Measurements from ENCODE around the gene PBX1. TPM values are rescaled to one million over a fixed set of nuclear protein-coding genes. Genes with fewer than 3 reads are reported as not detected.
A peak's percentile ranks its signal among the peaks of the same experiment; 100 is the strongest.

The PBX1 gene
- total RNA-seq, 1 donor from 2014 or later, result 257 TPM

- H3K4me3 Mint-ChIP-seq, result peak overlapping the region; percentile 62
- peak overlapping the region; percentile 94 for H3K27ac Mint-ChIP-seq
- no peaks in the 10 kb centered on the region for H3K27me3 Mint-ChIP-seq
- TF ChIP-seq, protein P1, sequence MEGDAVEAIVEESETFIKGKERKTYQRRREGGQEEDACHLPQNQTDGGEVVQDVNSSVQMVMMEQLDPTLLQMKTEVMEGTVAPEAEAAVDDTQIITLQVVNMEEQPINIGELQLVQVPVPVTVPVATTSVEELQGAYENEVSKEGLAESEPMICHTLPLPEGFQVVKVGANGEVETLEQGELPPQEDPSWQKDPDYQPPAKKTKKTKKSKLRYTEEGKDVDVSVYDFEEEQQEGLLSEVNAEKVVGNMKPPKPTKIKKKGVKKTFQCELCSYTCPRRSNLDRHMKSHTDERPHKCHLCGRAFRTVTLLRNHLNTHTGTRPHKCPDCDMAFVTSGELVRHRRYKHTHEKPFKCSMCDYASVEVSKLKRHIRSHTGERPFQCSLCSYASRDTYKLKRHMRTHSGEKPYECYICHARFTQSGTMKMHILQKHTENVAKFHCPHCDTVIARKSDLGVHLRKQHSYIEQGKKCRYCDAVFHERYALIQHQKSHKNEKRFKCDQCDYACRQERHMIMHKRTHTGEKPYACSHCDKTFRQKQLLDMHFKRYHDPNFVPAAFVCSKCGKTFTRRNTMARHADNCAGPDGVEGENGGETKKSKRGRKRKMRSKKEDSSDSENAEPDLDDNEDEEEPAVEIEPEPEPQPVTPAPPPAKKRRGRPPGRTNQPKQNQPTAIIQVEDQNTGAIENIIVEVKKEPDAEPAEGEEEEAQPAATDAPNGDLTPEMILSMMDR (conservative IDR thresholded peaks at IDR 0.05), result no peak
- H3K36me3 Mint-ChIP-seq, result peaks cover 34% of the 10 kb centered on the region
- DNase-seq (ENCODE audit: extremely low spot score, unreplicated experiment), result no peak
- H3K9me3 Mint-ChIP-seq, result no peaks in the 10 kb centered on the region
- peaks cover 44% of the 10 kb centered on the region for H3K4me1 Mint-ChIP-seq (ENCODE audit: unreplicated experiment)
Observed at GRCh38 chr1:164660775-164661174, 101.8 kb downstream of the PBX1 start.

DNA sequence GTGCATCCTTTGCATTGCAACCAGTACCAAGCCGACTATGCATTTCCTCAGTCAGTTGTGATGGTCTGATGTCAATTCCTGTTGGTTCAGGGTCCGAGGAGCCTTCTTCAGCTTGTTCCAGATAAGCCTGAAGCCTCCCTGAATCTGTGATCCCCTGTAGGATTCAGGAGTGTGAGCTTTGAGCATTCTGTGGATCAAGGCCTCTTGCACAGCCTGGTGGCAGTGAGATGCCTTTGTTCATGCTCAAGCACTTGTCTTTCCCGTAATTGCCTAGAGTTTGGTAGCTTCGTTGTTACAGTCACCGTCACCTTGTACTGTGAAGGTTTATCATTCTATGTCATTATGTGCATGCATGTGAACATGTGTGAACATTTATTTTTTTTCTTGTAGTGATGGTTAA, 103.5 kb downstream of the PBX1 start:
- Mint-ChIP-seq H3K4me1 (ENCODE audit: unreplicated experiment) (peaks cover 50% of the 10 kb centered on the region), H3K27ac (peak overlapping the region; percentile 25), H3K27me3 (no peaks in the 10 kb centered on the region), H3K36me3 (peaks cover 29% of the 10 kb centered on the region), H3K4me3 (no peak overlapping the region), H3K9me3 (no peaks in the 10 kb centered on the region)
- no peak for DNase-seq (ENCODE audit: extremely low spot score, unreplicated experiment)
- TF ChIP-seq, protein P1 (conservative IDR thresholded peaks at IDR 0.05), result no peak

- Mint-ChIP-seq H3K27ac (peak overlapping the region; percentile 25), H3K9me3 (no peaks in the 10 kb centered on the region), H3K27me3 (no peaks in the 10 kb centered on the region), H3K4me1 (ENCODE audit: unreplicated experiment) (peaks cover 51% of the 10 kb centered on the region), H3K4me3 (no peak overlapping the region), H3K36me3 (peaks cover 29% of the 10 kb centered on the region)
- TF ChIP-seq, protein P1 (conservative IDR thresholded peaks at IDR 0.05), result no peak
- DNase-seq (ENCODE audit: extremely low spot score, unreplicated experiment), result no peak
Observed at GRCh38 chr1:164662955-164663354, 104.0 kb downstream of the PBX1 start.

- H3K4me1 Mint-ChIP-seq (ENCODE audit: unreplicated experiment), result peaks cover 54% of the 10 kb centered on the region
- peaks cover 3% of the 10 kb centered on the region for H3K9me3 Mint-ChIP-seq
- peaks cover 32% of the 10 kb centered on the region for H3K36me3 Mint-ChIP-seq
- H3K27me3 Mint-ChIP-seq, result no peaks in the 10 kb centered on the region
- DNase-seq (ENCODE audit: extremely low spot score, unreplicated experiment), result no peak
- TF ChIP-seq, protein P1 (conservative IDR thresholded peaks at IDR 0.05), result no peak
- H3K27ac Mint-ChIP-seq, result peak overlapping the region; percentile 80
- no peak overlapping the region for H3K4me3 Mint-ChIP-seq
Observed at GRCh38 chr1:164664127-164664526, 105.1 kb downstream of the PBX1 start.

DNA sequence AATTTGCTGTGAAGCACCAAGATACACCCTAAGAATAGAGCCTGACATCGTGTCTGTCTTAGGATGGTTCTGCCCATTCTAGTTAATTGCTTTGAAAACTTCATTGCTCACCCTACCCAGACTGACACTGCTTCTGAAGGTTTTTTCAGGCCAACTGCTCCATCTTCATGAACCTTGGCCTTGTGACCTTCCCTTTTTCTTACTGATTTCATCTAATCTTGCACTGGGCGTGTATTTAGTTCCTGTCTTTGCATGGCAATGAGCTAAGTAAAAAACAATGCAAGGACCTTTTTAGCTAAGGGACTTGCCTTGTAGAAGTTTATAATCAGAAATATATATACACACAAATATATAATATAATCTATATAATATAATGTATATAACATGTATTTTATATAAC, 108.0 kb downstream of the PBX1 start:
- DNase-seq (ENCODE audit: extremely low spot score, unreplicated experiment), result no peak
- H3K4me1 Mint-ChIP-seq (ENCODE audit: unreplicated experiment), result peaks cover 65% of the 10 kb centered on the region
- TF ChIP-seq, protein P1 (conservative IDR thresholded peaks at IDR 0.05), result no peak
- H3K4me3 Mint-ChIP-seq, result no peak overlapping the region
- no peaks in the 10 kb centered on the region for H3K27me3 Mint-ChIP-seq
- H3K36me3 Mint-ChIP-seq, result peaks cover 28% of the 10 kb centered on the region
- H3K9me3 Mint-ChIP-seq, result peaks cover 11% of the 10 kb centered on the region
- no peak overlapping the region for H3K27ac Mint-ChIP-seq

DNA sequence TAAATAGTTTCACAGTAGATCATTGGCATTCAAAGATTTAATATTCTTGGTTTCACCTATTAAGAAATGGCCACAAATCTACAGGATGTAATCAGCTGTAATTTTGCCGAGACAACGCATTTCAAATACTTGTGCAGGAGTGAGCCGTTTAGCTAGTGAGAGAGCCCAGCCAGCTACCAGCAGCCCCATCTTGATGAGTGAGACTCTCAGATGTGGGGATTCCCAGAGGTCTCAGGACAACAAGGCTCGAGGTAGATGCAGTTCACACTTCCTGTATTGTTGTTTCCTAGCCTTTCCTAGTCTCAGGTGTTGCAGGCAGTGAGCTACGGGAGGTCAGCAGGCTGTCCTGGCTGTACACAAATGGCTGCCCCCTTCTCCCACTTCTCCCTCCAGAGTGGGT, 108.6 kb downstream of the PBX1 start:
- DNase-seq (ENCODE audit: extremely low spot score, unreplicated experiment), result no peak
- H3K27me3 Mint-ChIP-seq, result no peaks in the 10 kb centered on the region
- peaks cover 29% of the 10 kb centered on the region for H3K36me3 Mint-ChIP-seq
- peaks cover 68% of the 10 kb centered on the region for H3K4me1 Mint-ChIP-seq (ENCODE audit: unreplicated experiment)
- peak overlapping the region; percentile 21 for H3K4me3 Mint-ChIP-seq
- TF ChIP-seq, protein P1 (conservative IDR thresholded peaks at IDR 0.05), result no peak
- peaks cover 11% of the 10 kb centered on the region for H3K9me3 Mint-ChIP-seq
- peak overlapping the region; percentile 70 for H3K27ac Mint-ChIP-seq
